Right ventricle myocardium inferior (tissue), 1 donor: ENCODE results near the gene TMEM169. TPM values are rescaled to one million over a fixed set of nuclear protein-coding genes. Genes with fewer than 3 reads are reported as not detected.
A peak's percentile ranks its signal among the peaks of the same experiment; 100 is the strongest.

Experiments used
- ATAC-seq: fragments of 200-7000 bp; cut with Tn5 transposase; one replicate; pipeline ENCODE4 v1.9.1; 2020; ENCODE audit warnings: mild to moderate bottlenecking, moderate library complexity
- DNase-seq: peaks from one replicate; pipeline ENCODE4 v3.0.0; 2021; ENCODE audit errors: missing footprints
- intact Hi-C: fragments of 100-400 bp; cut with DNase I; formaldehyde crosslinking; loops from one replicate; pipeline ENCODE4 v1.11.0; 2022
- long read RNA-seq: library from polyadenylated mRNA; unstranded; transcript quantifications from one replicate; pipeline ENCODE4 v2.0.0, GENCODE V29; 2021
- total RNA-seq: library from RNA; stranded (reverse); fragmentation: NEBNext Ultra II Directional; extraction: Animal tissue kit (Norgen Biotek cat#: 25700); gene quantifications from one replicate; pipeline ENCODE4 v1.2.1, GENCODE V29; 2021
- donor health status: DM: no; HTN: yes; CAD: no; lungs with severe emphysema.

Gene TMEM169
- 0.24 TPM for total RNA-seq
- long read RNA-seq = 0 reads

- intact Hi-C loops = no loop called here
- ATAC-seq = peak; percentile 99
- peak; percentile 94 for DNase-seq
Observed at GRCh38 chr2:216081487-216082116, at the start of gene TMEM169, which contains the start of gene PECR. TMEM169 (plus strand) TSS chr2:216081919; CDS start chr2:216095964, 14,045 bp downstream. PECR (minus strand) TSS chr2:216081809; CDS start chr2:216081741, 68 bp downstream.

GRCh38 chr2:216031960-216032689 is 49.6 kb upstream of the TMEM169 start:
- intact Hi-C loops = no loop called here
- ATAC-seq = no peak
- no peak for DNase-seq

- DNase-seq (no peak), ATAC-seq (no peak)
- intact Hi-C loops = no loop called here
Observed at GRCh38 chr2:216033403-216033802, 48.3 kb upstream of the TMEM169 start.

GRCh38 chr2:216034065-216034464 is 47.7 kb upstream of the TMEM169 start:
- intact Hi-C loops = no loop called here
- no peak for DNase-seq
- ATAC-seq = peak; percentile 37

GRCh38 chr2:216039918-216040317 is 41.8 kb upstream of the TMEM169 start:
- intact Hi-C loops = no loop called here
- no peak for ATAC-seq
- DNase-seq = no peak

- DNase-seq (no peak), ATAC-seq (no peak)
- intact Hi-C loops = no loop called here
Observed at GRCh38 chr2:216041438-216041837, 40.3 kb upstream of the TMEM169 start.

GRCh38 chr2:216043949-216044348 is 37.8 kb upstream of the TMEM169 start:
- intact Hi-C loops = no loop called here
- DNase-seq (no peak), ATAC-seq (no peak)

GRCh38 chr2:216044883-216045486 is 36.7 kb upstream of the TMEM169 start:
- intact Hi-C loops = no loop called here
- ATAC-seq (no peak), DNase-seq (no peak)

- DNase-seq (no peak), ATAC-seq (no peak)
- intact Hi-C loops = no loop called here
Observed at GRCh38 chr2:216047397-216047796, 34.3 kb upstream of the TMEM169 start.

GRCh38 chr2:216049452-216049851 is 32.3 kb upstream of the TMEM169 start:
- intact Hi-C loops = no loop called here
- DNase-seq (no peak), ATAC-seq (no peak)

GRCh38 chr2:216051350-216051749 is 30.4 kb upstream of the TMEM169 start:
- intact Hi-C loops = no loop called here
- DNase-seq (no peak), ATAC-seq (no peak)

- intact Hi-C loops = no loop called here
- ATAC-seq (no peak), DNase-seq (no peak)
Observed at GRCh38 chr2:216052420-216052819, 29.3 kb upstream of the TMEM169 start.

GRCh38 chr2:216055680-216056079 is 26.0 kb upstream of the TMEM169 start:
- intact Hi-C loops = no loop called here

GRCh38 chr2:216056739-216057138 is 25.0 kb upstream of the TMEM169 start:
- intact Hi-C loops = no loop called here
- DNase-seq (no peak), ATAC-seq (no peak)

More at GRCh38 chr2:216055680-216056079, 26.0 kb upstream of the TMEM169 start:
- ATAC-seq = no peak
- no peak for DNase-seq

GRCh38 chr2:216057688-216058193 is 24.0 kb upstream of the TMEM169 start:
- no peak for DNase-seq
- intact Hi-C loops = no loop called here
- no peak for ATAC-seq

GRCh38 chr2:216059233-216059834 is 22.4 kb upstream of the TMEM169 start:
- no peak for ATAC-seq
- intact Hi-C loops = no loop called here
- no peak for DNase-seq

- intact Hi-C loops = no loop called here
- ATAC-seq = no peak
- no peak for DNase-seq
Observed at GRCh38 chr2:216064014-216064630, 17.6 kb upstream of the TMEM169 start.

- ATAC-seq (no peak), DNase-seq (no peak)
- intact Hi-C loops = no loop called here
Observed at GRCh38 chr2:216064665-216065064, 17.1 kb upstream of the TMEM169 start.

GRCh38 chr2:216066230-216066629 is 15.5 kb upstream of the TMEM169 start:
- intact Hi-C loops = no loop called here
- ATAC-seq (no peak), DNase-seq (no peak)
